Keratinocyte (primary cell): ENCODE measurements around the gene CCRL2. TPM values are rescaled to one million over a fixed set of nuclear protein-coding genes. Genes with fewer than 3 reads are reported as not detected.

Experiments
- DNase-seq: peaks from one replicate; pipeline ENCODE4 v3.0.0-alpha.2; 2011; ENCODE audit warnings: low read depth, missing footprints, low spot score
- FAIRE-seq: peaks from 2 replicates; lab custom pipeline; 2011; peaks lifted over from hg19 to GRCh38; lab: Jason Lieb, UNC
- H2AFZ ChIP-seq: 2 replicates; pipeline ENCODE4 v1.6.0; 2012; ENCODE audit warnings: low read length, control low read depth, inconsistent platforms; ENCODE audit not compliant: control insufficient read depth
- H3K27ac ChIP-seq: 2 replicates; pipeline ENCODE4 v1.5.1; 2011; ENCODE audit warnings: low read length; ENCODE audit not compliant: control insufficient read depth, insufficient read depth
- H3K27me3 ChIP-seq: 3 replicates; pipeline ENCODE4 v1.6.0; 2011; ENCODE audit warnings: low read length; ENCODE audit not compliant: control insufficient read depth, insufficient read depth; ENCODE audit errors: extremely low read depth
- H3K36me3 ChIP-seq, 2 experiments: 2 replicates in 1 of 2; 3 replicates in 1 of 2; pipeline ENCODE4 v1.5.1; 2011; ENCODE audit warnings: low read length in 2 of 2, mild to moderate bottlenecking in 1 of 2; ENCODE audit not compliant: control insufficient read depth in 2 of 2, insufficient read depth in 2 of 2; ENCODE audit errors: extremely low read depth in 1 of 2
- H3K4me1 ChIP-seq: 3 replicates; pipeline ENCODE4 v1.5.1; 2011; ENCODE audit warnings: low read length; ENCODE audit not compliant: control insufficient read depth, insufficient read depth; ENCODE audit errors: extremely low read depth
- H3K4me2 ChIP-seq: 3 replicates; pipeline ENCODE4 v1.6.0; 2011; ENCODE audit warnings: low read depth, low read length; ENCODE audit not compliant: control insufficient read depth, insufficient read depth; ENCODE audit errors: extremely low read depth
- H3K4me3 ChIP-seq, 3 experiments: fragments of 200-600 bp in 1 of 3; sonication (generic) in 1 of 3; 2 replicates in 2 of 3; 3 replicates in 1 of 3; pipeline ENCODE4 v1.5.1; 2011 to 2016; ENCODE audit warnings: low read length in 3 of 3, mild to moderate bottlenecking in 3 of 3, control low read depth in 2 of 3, inconsistent platforms in 1 of 3, low read depth in 1 of 3, mixed read lengths in 1 of 3, mixed run types in 1 of 3, moderate library complexity in 1 of 3; ENCODE audit not compliant: control insufficient read depth in 2 of 3, insufficient read depth in 2 of 3; ENCODE audit errors: extremely low read depth in 1 of 3
- H3K79me2 ChIP-seq: 2 replicates; pipeline ENCODE4 v1.6.0; 2012; ENCODE audit warnings: low read length; ENCODE audit not compliant: control insufficient read depth, insufficient read depth
- H3K9ac ChIP-seq: 3 replicates; pipeline ENCODE4 v1.6.0; 2011; ENCODE audit warnings: low read length; ENCODE audit not compliant: control insufficient read depth, insufficient read depth; ENCODE audit errors: extremely low read depth
- H3K9me1 ChIP-seq: 3 replicates; pipeline ENCODE4 v1.6.0; 2011; ENCODE audit warnings: low read length; ENCODE audit not compliant: control insufficient read depth, insufficient read depth; ENCODE audit errors: extremely low read depth
- H3K9me3 ChIP-seq: 2 replicates; pipeline ENCODE4 v1.5.1; 2012; ENCODE audit warnings: low read depth, low read length; ENCODE audit not compliant: control insufficient read depth
- H4K20me1 ChIP-seq: 3 replicates; pipeline ENCODE4 v1.6.0; 2011; ENCODE audit warnings: low read length; ENCODE audit not compliant: control insufficient read depth, insufficient read depth; ENCODE audit errors: extremely low read depth
- CTCF ChIP-seq, 3 experiments: IDR thresholded peaks in 1 of 3; conservative IDR thresholded peaks in 1 of 3; optimal IDR thresholded peaks in 1 of 3; 2 replicates in 2 of 3; 3 replicates in 1 of 3; pipeline versions ENCODE3 to v1.5.1; 2011; ENCODE audit warnings: low read length in 3 of 3, mild to moderate bottlenecking in 3 of 3, moderate library complexity in 2 of 3, control low read depth in 1 of 3, inconsistent platforms in 1 of 3; ENCODE audit not compliant: insufficient read depth in 2 of 3; ENCODE audit errors: extremely low read depth in 1 of 3
- EZH2 ChIP-seq: IDR thresholded peaks from one replicate; pipeline ENCODE4 v1.6.1; 2012; ENCODE audit warnings: inconsistent platforms, mild to moderate bottlenecking, low read length, moderate library complexity
- dilution Hi-C: fragments of 300-500 bp; cut with MboI; formaldehyde crosslinking; loops from one replicate; pipeline ENCODE4 v1.7.0; 2020; ENCODE audit warnings: low sequenced_read_pairs; ENCODE audit not compliant: extremely low pct_ligation_motif_present
- polyA plus RNA-seq, 5 experiments: library from polyadenylated mRNA; depleted of rRNA in 3 of 5; stranded (reverse) in 3 of 5; stranded (forward) in 1 of 5; unstranded in 1 of 5; fragments of >200 nt; gene quantifications; 1 replicate in 1 of 5; 2 replicates in 3 of 5; 3 replicates in 1 of 5; pipeline versions ENCODE4 v1.2.1 to v1.2.3, GENCODE V29; 2011 to 2012; ENCODE audit warnings: missing spikeins in 2 of 5, low read depth in 1 of 5, low replicate concordance in 1 of 5

CCRL2 gene
- polyA plus RNA-seq, 1 donor (not counting 4 experiments of a cell fraction or from before 2014, with no cell fraction given) = not detected

GRCh38 chr3:46395210-46395661 is 11.8 kb upstream of the CCRL2 start:
- TF ChIP-seq EZH2 (no peak), CTCF (optimal IDR thresholded peaks at IDR 0.05 in 1 of 3, IDR thresholded peaks at IDR 0.05 in 1 of 3, conservative IDR thresholded peaks at IDR 0.05 in 1 of 3; ENCODE audit: extremely low read depth in 1 of 3, insufficient read depth in 2 of 3, low read length in 3 of 3) (peak in 2 of 3 experiments; percentile 15 to 23)
- Histone ChIP-seq H3K36me3 (no peaks in the 10 kb centered on the region), H3K79me2 (no peaks in the 10 kb centered on the region), H3K27ac (no peak overlapping the region), H3K4me1 (no peaks in the 10 kb centered on the region), H3K9ac (no peak overlapping the region), H3K27me3 (no peaks in the 10 kb centered on the region), H2AFZ (no peak overlapping the region), H3K9me3 (no peaks in the 10 kb centered on the region), H3K9me1 (no peaks in the 10 kb centered on the region), H3K4me2 (no peak overlapping the region), H3K4me3 (no peak overlapping the region), H4K20me1 (no peaks in the 10 kb centered on the region)
- FAIRE-seq (no peak), DNase-seq (no peak)
- dilution Hi-C loops = no loop called here

GRCh38 chr3:46395766-46396530 is 11.1 kb upstream of the CCRL2 start:
- H3K9ac ChIP-seq = no peak overlapping the region
- no peaks in the 10 kb centered on the region for H3K4me1 ChIP-seq
- dilution Hi-C loops = no loop called here
- H3K27me3 ChIP-seq = no peaks in the 10 kb centered on the region
- H2AFZ ChIP-seq = no peak overlapping the region
- TF ChIP-seq CTCF (optimal IDR thresholded peaks at IDR 0.05 in 1 of 3, IDR thresholded peaks at IDR 0.05 in 1 of 3, conservative IDR thresholded peaks at IDR 0.05 in 1 of 3; ENCODE audit: extremely low read depth in 1 of 3, insufficient read depth in 2 of 3, low read length in 3 of 3) (no peak), EZH2 (no peak)
- FAIRE-seq (no peak), DNase-seq (no peak)
- no peak overlapping the region for H3K27ac ChIP-seq
- H3K79me2 ChIP-seq = no peaks in the 10 kb centered on the region
- no peaks in the 10 kb centered on the region for H3K9me3 ChIP-seq
- no peak overlapping the region for H3K4me2 ChIP-seq
- H3K9me1 ChIP-seq = no peaks in the 10 kb centered on the region
- no peaks in the 10 kb centered on the region for H4K20me1 ChIP-seq
- H3K4me3 ChIP-seq = no peak overlapping the region
- no peaks in the 10 kb centered on the region for H3K36me3 ChIP-seq
